ENCODE measurements around the gene LRMDA. TPM values are rescaled to one million over a fixed set of nuclear protein-coding genes. Genes with fewer than 3 reads are reported as not detected.

The LRMDA gene
- total and polyA plus RNA-seq, 2 of the 4 experiments (the other 2 are of a cell fraction) = 0.07 TPM; not detected in 1

DNA sequence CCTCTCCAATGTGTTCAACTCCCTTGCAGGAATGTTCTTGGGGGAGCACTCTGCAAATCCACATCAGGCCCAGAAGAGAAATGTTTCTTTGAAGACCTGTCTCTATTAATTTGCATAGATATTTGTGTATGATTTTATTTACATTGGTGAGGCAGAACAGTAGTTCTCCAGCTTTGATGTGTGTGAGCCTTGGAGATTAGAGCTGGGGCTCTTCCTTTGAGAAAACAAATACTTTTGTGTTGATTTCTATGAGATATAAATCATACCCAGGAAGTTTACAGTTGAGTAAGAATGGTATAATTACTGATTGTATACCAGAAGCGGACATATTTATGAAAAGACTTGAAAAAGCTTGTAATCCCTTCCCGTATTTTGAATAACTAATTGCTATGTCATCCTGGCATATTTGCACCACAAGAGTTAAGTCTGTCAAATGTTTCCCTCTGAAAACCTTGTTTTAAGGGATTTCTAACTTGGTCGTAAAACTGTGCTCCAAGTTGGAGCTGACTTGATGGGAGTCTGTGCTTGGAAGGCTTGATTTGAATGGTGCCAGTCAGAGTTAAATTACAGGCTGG, 468.5 kb downstream of the LRMDA start:
- H2BK15ac ChIP-seq (ENCODE audit: low read depth, low read length) = no peak overlapping the region
- ATAC-seq (ENCODE audit: low read depth) (no peak), DNase-seq (no peak)
- no peaks in the 10 kb centered on the region; the same call in none of the 2 replicates for H3K27me3 ChIP-seq (ENCODE audit: control insufficient read depth, insufficient read depth, low read length)
- no peak overlapping the region for H3K18ac ChIP-seq (ENCODE audit: low read depth, low read length)
- H3K36me3 ChIP-seq (ENCODE audit: control insufficient read depth, insufficient read depth, low read length) = no peaks in the 10 kb centered on the region
- no peak overlapping the region for H4K91ac ChIP-seq (ENCODE audit: insufficient read depth, low read depth, low read length)
- no peak overlapping the region for H2AK9ac ChIP-seq (replicated peaks; ENCODE audit: low read depth, low read length, poor library complexity)
- H3K4me2 ChIP-seq (ENCODE audit: low read depth, low read length) = no peak overlapping the region
- H2AFZ ChIP-seq (replicated peaks; ENCODE audit: low read length, poor library complexity) = no peak overlapping the region
- H3K9me1 ChIP-seq (ENCODE audit: insufficient read depth, low read length) = no peaks in the 10 kb centered on the region
- no peak overlapping the region for H2BK20ac ChIP-seq (ENCODE audit: low read depth, low read length)
- H4K8ac ChIP-seq (ENCODE audit: low read depth in 2 of 2, low read length in 2 of 2) = no peak overlapping the region
- WGBS, 2 experiments (ENCODE audit: extremely low coverage in 2 of 2, insufficient read length in 1 of 2) = no CpG with 5 or more reads among the region's 3 CpGs
- H3K4ac ChIP-seq (ENCODE audit: low read depth, low read length) = no peak overlapping the region
- H2BK120ac ChIP-seq (ENCODE audit: low read depth, low read length) = no peak overlapping the region
- no peak overlapping the region for H3K56ac ChIP-seq (ENCODE audit: extremely low read depth, insufficient read depth, low read length)
- no peak for TF ChIP-seq CHD1 (IDR thresholded peaks at IDR 0.05; ENCODE audit: low read depth, low read length)
- TF ChIP-seq, protein P1, sequence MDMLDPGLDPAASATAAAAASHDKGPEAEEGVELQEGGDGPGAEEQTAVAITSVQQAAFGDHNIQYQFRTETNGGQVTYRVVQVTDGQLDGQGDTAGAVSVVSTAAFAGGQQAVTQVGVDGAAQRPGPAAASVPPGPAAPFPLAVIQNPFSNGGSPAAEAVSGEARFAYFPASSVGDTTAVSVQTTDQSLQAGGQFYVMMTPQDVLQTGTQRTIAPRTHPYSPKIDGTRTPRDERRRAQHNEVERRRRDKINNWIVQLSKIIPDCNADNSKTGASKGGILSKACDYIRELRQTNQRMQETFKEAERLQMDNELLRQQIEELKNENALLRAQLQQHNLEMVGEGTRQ (IDR thresholded peaks at IDR 0.05; ENCODE audit: low read depth, low read length) = no peak
- TF ChIP-seq, protein P2, sequence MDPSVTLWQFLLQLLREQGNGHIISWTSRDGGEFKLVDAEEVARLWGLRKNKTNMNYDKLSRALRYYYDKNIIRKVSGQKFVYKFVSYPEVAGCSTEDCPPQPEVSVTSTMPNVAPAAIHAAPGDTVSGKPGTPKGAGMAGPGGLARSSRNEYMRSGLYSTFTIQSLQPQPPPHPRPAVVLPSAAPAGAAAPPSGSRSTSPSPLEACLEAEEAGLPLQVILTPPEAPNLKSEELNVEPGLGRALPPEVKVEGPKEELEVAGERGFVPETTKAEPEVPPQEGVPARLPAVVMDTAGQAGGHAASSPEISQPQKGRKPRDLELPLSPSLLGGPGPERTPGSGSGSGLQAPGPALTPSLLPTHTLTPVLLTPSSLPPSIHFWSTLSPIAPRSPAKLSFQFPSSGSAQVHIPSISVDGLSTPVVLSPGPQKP (IDR thresholded peaks at IDR 0.05; ENCODE audit: borderline replicate concordance, low read depth, low read length) = no peak
- TF ChIP-seq POLR2A (IDR thresholded peaks at IDR 0.05; ENCODE audit: low read depth, low read length) = no peak
- TF ChIP-seq MXI1 (IDR thresholded peaks at IDR 0.05; ENCODE audit: borderline replicate concordance, low read depth, low read length) = no peak
- no peak for TF ChIP-seq MAZ (IDR thresholded peaks at IDR 0.05; ENCODE audit: borderline replicate concordance, low read depth, low read length)
- TF ChIP-seq RCOR1 (IDR thresholded peaks at IDR 0.05; ENCODE audit: insufficient replicate concordance, low read length) = no peak
- no peak for TF ChIP-seq RAD21 (IDR thresholded peaks at IDR 0.05; ENCODE audit: low read length)
- no peak for TF ChIP-seq FOS (IDR thresholded peaks at IDR 0.05; ENCODE audit: low read depth, low read length)
- TF ChIP-seq, protein P3, sequence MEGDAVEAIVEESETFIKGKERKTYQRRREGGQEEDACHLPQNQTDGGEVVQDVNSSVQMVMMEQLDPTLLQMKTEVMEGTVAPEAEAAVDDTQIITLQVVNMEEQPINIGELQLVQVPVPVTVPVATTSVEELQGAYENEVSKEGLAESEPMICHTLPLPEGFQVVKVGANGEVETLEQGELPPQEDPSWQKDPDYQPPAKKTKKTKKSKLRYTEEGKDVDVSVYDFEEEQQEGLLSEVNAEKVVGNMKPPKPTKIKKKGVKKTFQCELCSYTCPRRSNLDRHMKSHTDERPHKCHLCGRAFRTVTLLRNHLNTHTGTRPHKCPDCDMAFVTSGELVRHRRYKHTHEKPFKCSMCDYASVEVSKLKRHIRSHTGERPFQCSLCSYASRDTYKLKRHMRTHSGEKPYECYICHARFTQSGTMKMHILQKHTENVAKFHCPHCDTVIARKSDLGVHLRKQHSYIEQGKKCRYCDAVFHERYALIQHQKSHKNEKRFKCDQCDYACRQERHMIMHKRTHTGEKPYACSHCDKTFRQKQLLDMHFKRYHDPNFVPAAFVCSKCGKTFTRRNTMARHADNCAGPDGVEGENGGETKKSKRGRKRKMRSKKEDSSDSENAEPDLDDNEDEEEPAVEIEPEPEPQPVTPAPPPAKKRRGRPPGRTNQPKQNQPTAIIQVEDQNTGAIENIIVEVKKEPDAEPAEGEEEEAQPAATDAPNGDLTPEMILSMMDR (conservative IDR thresholded peaks at IDR 0.05; ENCODE audit: low read depth, low read length) = no peak
- TF ChIP-seq SMC3 (IDR thresholded peaks at IDR 0.05; ENCODE audit: low read depth, low read length) = no peak
- TF ChIP-seq NFE2L2 (IDR thresholded peaks at IDR 0.05; ENCODE audit: low read depth, low read length) = no peak
- CTCF ChIA-PET = no interaction called here
- H3K9ac ChIP-seq (ENCODE audit: low read depth, low read length) = no peak overlapping the region
- in situ Hi-C loops (cut with MboI; ENCODE audit: low sequenced_read_pairs) (no loop called here), dilution Hi-C loops (cut with HindIII; ENCODE audit: low sequenced_read_pairs, unreplicated experiment) (no loop called here), intact Hi-C loops (cut with micrococcal nuclease) (no loop called here)
- no peak overlapping the region for H2BK5ac ChIP-seq (ENCODE audit: low read depth, low read length, poor library complexity, severe bottlenecking)
- BruUV-seq (replicated peaks) = no TSS peak
- H3K14ac ChIP-seq (replicated peaks; ENCODE audit: low read depth, low read length) = no peak overlapping the region
- H4K5ac ChIP-seq (ENCODE audit: low read depth, low read length) = no peak overlapping the region
- no peaks in the 10 kb centered on the region for H3K9me3 ChIP-seq (ENCODE audit: control insufficient read depth, insufficient read depth, low read length)
- H3K23ac ChIP-seq (ENCODE audit: low read depth, low read length) = no peak overlapping the region
- no peaks in the 10 kb centered on the region for H3K4me1 ChIP-seq (ENCODE audit: control insufficient read depth, insufficient read depth, low read length)
- no peaks in the 10 kb centered on the region for H4K20me1 ChIP-seq (ENCODE audit: insufficient read depth, low read length)
- H3K79me1 ChIP-seq (ENCODE audit: low read depth in 1 of 2, low read length in 2 of 2) = no peaks in the 10 kb centered on the region
- no peak overlapping the region for H3K27ac ChIP-seq (ENCODE audit: insufficient read depth, low read length)
- POLR2A ChIA-PET (ENCODE audit: unreplicated experiment) = no interaction called here
- no peak overlapping the region for H2AK5ac ChIP-seq (ENCODE audit: low read depth, low read length)
- no peak overlapping the region for H3K4me3 ChIP-seq (ENCODE audit: insufficient read depth, low read depth, low read length)

Data from IMR-90 (cell line).